ENCODE data around the gene NYNRIN.

The NYNRIN gene

DNA sequence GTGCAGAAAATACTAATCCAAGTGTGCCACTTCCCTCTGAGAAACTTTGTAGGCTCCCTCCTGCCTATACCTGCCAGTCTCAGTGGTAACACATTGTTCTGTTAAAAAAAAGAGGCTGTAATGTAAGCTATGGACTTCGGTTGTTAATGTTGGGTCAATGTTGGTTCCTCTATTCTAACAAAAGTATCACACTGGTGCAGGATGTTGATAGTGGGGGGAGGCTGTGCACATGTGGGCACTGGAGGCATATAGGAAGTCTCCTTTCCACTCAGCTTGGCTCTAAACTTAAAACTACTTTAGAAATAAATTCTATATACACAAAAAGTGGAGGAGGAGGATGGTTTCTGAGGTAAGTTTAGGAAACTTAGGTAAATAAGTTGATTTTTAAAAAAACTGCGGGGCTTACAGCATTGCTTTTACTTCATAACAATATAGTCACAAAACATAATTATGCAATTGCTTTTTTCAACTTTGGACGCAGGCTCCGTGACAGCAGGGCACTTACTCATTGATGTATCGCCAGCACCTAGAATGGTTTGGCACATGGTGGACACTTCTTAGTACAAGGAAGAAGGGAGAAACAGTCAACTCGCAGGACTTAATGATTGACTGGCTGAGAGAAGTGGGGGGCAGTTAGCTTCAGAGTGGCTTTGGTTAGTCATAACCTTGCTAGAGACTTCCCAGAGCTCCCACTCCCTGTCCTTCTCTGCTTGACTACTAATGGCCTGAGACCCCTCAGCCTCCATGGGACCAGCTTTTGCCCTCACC lies 7.9 kb upstream of the NYNRIN start:
- FAIRE-seq (no peak), DNase-seq (ENCODE audit: insufficient read length, low spot score) (no peak)

GRCh38 chr14:24392325-24393091 lies 6.3 kb upstream of the NYNRIN start:
- DNase-seq (ENCODE audit: insufficient read length, low spot score) (no peak), FAIRE-seq (no peak)

- FAIRE-seq (no peak), DNase-seq (ENCODE audit: insufficient read length, low spot score) (no peak)
These were observed 4.5 kb upstream of the NYNRIN start for GRCh38 chr14:24394275-24394674.

DNA sequence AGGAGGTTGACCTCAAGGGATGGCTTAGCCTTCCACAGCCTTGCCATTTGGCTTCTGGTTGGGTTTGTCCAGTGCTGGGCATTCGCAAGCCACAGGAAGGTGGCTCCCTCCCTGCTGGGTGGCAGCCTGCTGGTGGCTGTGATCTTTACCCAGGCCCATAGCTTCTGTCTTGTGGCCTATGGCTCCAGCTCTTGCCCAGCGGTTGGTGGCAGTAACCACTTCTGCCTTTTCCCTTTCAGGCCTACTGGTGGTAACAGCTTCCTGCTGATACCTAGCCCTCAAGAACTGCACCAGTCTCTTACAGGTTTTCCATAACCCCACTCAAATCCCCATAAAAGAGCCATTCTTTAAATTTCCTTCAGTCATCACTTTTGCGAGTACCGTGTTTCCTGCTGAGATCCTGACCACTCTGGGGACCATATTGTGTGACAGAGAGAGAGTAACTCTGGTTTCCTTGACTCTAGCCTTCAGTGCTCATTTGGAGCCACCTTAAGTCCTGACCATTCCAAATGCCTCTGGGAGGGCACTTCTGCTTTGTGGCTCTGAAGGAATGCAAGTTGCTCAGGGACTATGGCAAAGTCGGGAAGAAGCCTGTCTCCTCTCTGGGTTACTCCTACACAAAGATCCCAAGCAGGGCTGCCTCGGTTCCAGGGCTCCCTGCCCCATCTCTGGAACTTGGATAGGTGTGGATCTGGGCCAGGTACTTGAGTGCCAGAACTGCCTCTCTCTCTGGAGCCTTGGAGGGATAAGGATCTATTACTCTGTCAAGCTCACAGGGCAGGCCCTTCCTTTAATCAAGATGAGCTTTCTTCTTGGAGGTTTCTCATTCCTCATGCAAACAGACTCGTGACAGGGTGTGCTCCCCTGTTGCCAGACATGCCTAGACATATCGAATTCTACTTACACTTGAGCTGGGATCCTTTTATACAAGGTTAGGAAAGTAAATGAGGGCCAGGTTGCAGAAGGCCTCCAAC lies 2.9 kb upstream of the NYNRIN start:
- DNase-seq (ENCODE audit: insufficient read length, low spot score) (no peak), FAIRE-seq (no peak)

GRCh38 chr14:24397639-24398292 lies 1.0 kb upstream of the NYNRIN start:
- DNase-seq (ENCODE audit: insufficient read length, low spot score): no peak
- no peak for FAIRE-seq

GRCh38 chr14:24398293-24398652 lies 530 bp upstream of the NYNRIN start:
- FAIRE-seq (no peak), DNase-seq (ENCODE audit: insufficient read length, low spot score) (no peak)

GRCh38 chr14:24399447-24399822 lies 632 bp downstream of the NYNRIN start:
- DNase-seq (ENCODE audit: insufficient read length, low spot score) (no peak), FAIRE-seq (no peak)

DNA sequence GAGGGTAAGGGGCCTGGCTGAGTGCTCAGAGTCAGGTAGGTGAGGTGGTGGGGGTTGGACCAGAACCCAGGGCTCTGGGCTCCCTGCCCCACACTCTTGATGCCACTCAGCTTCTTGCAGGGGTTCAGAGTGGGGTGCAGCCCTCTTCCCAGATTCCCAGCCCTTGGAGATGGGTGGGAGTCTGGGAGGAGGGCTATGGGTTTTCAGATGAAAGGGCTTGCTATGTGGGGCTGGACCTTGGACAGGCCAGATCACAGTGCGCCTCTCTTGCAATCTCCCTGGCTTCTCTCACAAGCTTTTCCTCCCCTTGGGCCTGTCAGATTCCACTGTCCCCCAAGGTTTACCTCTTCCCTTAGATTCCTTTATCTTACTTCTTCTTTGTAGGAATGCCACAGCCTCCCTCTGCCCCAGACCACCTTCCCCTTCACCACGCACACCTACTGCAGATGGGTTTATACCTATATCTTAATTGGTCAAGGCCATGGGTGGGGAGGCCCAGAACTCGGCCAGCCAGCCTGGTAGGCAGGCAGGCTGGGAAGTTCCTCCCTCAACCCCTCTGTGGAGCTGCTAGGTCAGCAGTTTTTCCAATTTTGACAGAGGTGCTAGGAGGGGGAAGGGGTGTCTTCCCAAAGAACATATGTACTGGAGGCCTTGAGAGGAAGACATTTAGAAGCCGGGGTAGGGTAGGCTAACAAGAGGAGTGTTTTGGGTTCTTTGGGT lies 1.4 kb downstream of the NYNRIN start:
- no peak for FAIRE-seq
- DNase-seq (ENCODE audit: insufficient read length, low spot score): no peak

DNA sequence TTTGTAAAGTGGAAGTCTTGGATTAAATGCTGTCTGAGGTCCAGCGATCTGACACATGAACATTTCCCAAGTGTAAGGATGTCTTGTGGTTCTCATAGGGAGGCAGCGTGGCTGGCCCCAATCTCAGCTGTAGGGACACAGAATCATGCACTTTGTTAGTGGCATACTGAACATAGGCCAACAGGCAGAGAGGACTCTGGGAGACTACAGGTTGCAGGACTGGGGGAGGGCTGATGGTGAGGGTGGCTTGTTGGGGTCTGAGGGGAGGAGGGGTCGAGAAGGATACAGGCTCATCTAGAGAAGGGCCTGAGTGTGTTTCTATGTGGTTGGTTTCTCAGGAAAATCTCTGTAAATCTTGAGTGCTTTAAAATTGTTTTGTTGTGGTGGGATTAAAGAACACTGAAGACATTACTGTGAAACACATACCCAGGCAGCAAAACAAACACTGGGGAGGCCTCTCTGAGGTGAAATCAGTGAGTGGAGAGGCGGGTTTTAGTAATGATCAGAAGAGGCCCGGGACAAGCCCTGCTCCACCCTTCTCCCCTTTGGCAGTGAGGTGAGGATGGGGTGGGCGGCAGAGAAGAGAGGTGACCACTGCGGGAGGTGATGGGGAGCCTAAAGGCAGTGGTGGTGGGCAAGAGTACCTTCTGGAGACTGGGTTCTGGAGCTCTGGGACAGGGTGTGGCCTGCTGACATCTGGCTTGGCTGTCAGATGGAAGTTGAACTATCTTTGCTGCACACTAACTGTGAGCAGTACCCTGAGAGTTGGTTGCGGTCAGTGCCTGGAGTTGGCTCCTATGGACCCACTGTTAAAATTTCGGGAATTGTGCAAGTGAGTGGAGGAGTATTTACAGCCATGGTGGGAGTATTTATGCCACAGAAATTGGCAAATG lies 3.3 kb downstream of the NYNRIN start:
- FAIRE-seq (no peak), DNase-seq (ENCODE audit: insufficient read length, low spot score) (no peak)

DNA sequence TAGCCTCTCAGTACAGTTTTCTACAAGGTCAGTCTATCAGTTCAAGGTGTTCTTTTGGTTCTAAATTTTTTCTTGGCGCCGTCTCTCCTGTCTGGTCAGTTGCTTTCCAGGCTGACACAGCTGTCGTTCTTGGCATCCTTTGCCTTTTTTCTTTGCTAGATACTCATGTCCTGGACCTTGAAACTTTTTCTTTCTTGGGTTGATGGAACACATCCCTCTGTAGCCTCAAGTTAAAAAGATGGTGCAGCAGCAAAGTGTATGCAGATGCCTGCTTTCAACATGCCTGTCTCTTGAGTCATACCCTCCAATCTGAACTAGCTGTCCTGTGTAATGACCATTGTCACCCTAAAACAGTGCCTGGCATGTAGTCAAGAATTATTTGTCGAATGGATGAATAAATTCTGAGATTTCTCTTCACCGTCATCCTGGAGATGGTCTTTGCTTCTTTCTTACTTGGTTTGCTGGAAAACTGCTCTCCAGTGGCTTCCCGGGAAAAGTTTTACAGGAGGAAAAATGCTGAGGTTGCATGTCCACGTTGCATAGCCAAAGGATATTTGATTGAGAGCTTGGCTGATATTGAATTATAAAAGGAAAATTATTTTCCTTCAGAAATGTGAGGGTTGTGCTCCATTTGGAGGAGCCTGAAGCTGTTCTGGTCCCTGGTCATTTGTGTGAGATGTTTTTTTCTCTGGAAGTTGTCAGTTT lies 4.6 kb downstream of the NYNRIN start:
- FAIRE-seq (no peak), DNase-seq (ENCODE audit: insufficient read length, low spot score) (no peak)

GRCh38 chr14:24404814-24405213 lies 6.0 kb downstream of the NYNRIN start:
- DNase-seq (ENCODE audit: insufficient read length, low spot score) (no peak), FAIRE-seq (no peak)

DNA sequence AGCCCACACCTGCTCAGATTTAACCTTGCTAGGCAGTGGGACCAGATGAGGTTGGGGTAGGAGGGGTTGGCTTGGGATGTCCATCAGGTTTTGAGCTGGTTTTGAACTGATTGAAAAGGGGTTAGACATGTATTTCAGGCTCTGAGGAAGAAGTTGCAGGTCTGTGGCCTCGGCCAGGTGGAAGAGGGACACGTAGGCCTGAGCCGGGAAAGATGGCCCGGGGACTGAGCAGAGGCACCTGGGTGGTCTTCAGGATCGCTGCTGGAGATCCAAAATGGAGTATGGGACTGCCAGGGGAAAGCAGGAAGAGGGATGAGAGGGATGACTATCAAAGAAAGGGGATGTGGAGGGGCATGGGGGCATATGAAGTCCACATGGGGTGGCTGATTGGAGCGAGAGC lies 7.6 kb downstream of the NYNRIN start:
- FAIRE-seq (no peak), DNase-seq (ENCODE audit: insufficient read length, low spot score) (no peak)

DNA sequence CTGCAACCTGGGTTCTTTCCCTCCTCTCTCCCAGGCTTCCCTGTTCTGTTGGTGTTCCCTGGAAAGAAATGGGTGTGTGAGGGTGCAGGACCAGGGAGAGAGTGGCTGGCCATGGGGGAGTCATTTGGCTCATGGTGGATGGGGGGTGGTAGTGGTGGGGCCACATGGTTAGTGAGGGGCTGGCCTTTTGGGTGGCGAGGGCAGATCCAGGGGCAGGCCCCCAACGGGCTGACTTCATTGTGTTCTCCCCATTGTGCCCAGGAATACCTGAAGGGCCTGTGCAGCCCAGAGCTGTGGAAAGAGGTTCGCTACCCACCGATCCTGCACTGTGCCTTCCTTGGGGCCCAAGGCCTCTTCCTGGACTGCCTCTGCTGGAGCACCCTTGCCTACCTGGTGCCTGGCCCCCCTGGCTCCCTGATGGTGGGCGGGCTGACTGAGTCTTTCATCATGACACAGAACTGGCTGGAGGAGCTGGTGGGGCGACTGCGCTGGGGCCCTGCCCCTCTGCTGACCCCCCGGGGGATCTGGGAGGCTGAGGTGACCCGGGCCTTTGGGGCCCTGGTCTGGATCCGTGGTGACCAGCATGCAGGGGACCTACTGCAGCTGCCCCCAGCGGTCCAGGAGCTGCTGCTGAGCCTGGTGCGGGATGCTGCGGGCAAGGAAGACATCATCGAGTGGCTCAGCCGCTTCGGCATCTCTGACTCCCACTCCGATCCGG lies 9.0 kb downstream of the NYNRIN start:
- FAIRE-seq (no peak), DNase-seq (ENCODE audit: insufficient read length, low spot score) (no peak)

- FAIRE-seq (no peak), DNase-seq (ENCODE audit: insufficient read length, low spot score) (no peak)
These were observed 10.0 kb downstream of the NYNRIN start for GRCh38 chr14:24408764-24409163.

DNA sequence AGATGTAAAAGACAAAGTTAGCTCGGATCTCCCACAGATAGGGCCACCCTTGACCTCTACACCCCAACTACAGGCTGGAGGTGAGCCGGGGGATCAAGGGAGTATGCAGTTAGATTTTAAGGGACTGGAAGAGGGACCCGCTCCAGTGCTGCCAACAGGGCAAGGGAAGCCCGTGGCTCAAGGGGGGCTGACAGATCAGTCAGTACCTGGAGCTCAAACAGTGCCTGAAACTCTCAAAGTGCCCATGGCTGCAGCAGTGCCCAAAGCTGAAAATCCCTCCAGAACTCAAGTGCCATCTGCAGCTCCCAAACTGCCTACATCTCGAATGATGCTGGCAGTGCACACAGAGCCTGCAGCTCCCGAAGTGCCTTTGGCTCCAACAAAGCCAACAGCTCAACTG lies 10.4 kb downstream of the NYNRIN start:
- FAIRE-seq (no peak), DNase-seq (ENCODE audit: insufficient read length, low spot score) (no peak)

- FAIRE-seq (no peak), DNase-seq (ENCODE audit: insufficient read length, low spot score) (no peak)
These were observed 11.2 kb downstream of the NYNRIN start for GRCh38 chr14:24409956-24410355.

DNA sequence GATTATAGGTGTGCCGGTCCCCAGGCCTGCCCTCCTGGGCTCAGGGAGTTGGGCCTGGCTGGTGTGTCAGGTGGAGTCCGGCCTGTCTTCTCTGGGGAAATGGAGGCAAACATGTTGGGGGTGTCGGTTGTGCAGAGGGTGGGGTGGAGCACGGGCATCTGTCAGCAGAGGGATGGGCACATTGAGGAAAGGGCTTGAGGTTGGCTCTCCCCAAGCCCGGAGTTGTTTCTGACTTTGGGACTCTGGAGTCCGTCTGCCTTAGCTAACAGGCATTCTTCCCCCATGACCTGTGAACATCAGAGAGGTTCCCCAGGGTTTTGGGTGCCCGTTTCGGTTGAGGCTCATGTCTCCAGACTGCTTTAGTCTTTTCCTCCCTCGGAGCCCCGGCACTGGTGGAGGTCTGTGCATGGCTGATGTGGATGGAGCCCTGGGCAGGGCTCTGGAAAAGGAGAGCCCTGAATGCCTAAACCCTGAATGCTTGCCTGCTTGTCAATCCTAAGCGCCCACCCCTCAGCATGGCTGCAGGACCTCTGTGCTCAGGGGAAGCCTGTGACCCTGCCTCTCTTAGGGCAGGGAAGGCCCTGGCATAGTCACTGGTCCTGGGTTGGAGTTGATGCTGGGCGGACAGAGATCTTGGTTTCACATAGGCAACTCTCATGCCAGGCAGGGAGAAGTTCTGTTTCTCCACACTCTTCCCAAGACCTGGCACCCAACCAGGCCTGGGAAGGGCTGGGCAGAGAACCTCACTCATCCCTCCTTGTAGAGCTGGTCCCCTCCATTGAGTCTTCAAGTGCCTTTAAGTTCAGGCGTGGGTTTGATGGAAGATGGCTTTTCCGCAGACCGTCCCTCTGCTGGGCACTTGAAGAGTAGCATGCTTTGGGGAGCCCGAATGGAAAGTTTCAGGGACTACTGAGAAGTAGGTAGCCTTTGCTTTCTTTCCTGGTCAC lies 12.9 kb downstream of the NYNRIN start:
- FAIRE-seq: peak; percentile 80
- peak; percentile 62 for DNase-seq (ENCODE audit: insufficient read length, low spot score)

All from GM19239 (cell line).